GM10248 (cell line): Measurements from ENCODE around the gene FADS3.

Experiments used
- CTCF ChIA-PET: fragments of 300-600 bp; sonication (Branson Sonifier 250); formaldehyde crosslinking; extraction: SDS; loops from one replicate; lab custom pipeline; 2021; ENCODE audit warnings: antibody characterized with exemption; lab: Yijun Ruan, JAX
- POLR2A ChIA-PET: fragments of 350-650 bp; sonication (Branson Sonifier 250); formaldehyde crosslinking; extraction: SDS; loops from one replicate; lab custom pipeline; 2020; ENCODE audit warnings: antibody characterized with exemption; lab: Yijun Ruan, JAX
- DNase-seq: peaks from one replicate; pipeline ENCODE4 v3.0.0; 2012; ENCODE audit errors: extremely low spot score
- CTCF ChIP-seq: IDR thresholded peaks from 2 replicates; pipeline ENCODE4 v1.5.1; 2012; ENCODE audit warnings: mild to moderate bottlenecking, low read depth; ENCODE audit errors: extremely low read depth, missing control alignments, control extremely low read depth

The FADS3 gene

GRCh38 chr11:61911128-61911700, 19.9 kb upstream of the FADS3 start:
- POLR2A ChIA-PET, result no interaction called here
- TF ChIP-seq CTCF, result no peak
- DNase-seq, result no peak
- CTCF ChIA-PET, result interaction anchor here (7.9 kb wide), 1 partner anchor 13 kb away, joined by 80 read pairs; no protein-coding TSS in a partner anchor

- no peak for TF ChIP-seq CTCF
- ChIA-PET CTCF (interaction anchor here (1.2 to 7.9 kb wide), 4 partner anchors 13 to 197 kb away, joined by 6 to 80 read pairs (median 12); no protein-coding TSS in a partner anchor), POLR2A (no interaction called here)
- no peak for DNase-seq
Measured at GRCh38 chr11:61910187-61911127, 19.1 kb upstream of the FADS3 start.

GRCh38 chr11:61908730-61909316, 17.5 kb upstream of the FADS3 start:
- CTCF ChIA-PET, result interaction anchor here (1.2 to 7.9 kb wide), 6 partner anchors 11 to 199 kb away, joined by 4 to 80 read pairs (median 7); no protein-coding TSS in a partner anchor
- POLR2A ChIA-PET, result interaction anchor here (0.6 kb wide), 1 partner anchor 39 kb away, joined by 3 read pairs; no protein-coding TSS in a partner anchor

GRCh38 chr11:61907871-61908729, 16.8 kb upstream of the FADS3 start:
- DNase-seq, result no peak
- no peak for TF ChIP-seq CTCF
- ChIA-PET POLR2A (interaction anchor here (0.6 kb wide), 1 partner anchor 40 kb away, joined by 3 read pairs; no protein-coding TSS in a partner anchor), CTCF (interaction anchor here (0.7 to 7.9 kb wide), 7 partner anchors 10 to 200 kb away, joined by 3 to 80 read pairs (median 4); no protein-coding TSS in a partner anchor)

More at GRCh38 chr11:61908730-61909316, 17.5 kb upstream of the FADS3 start:
- DNase-seq, result no peak
- TF ChIP-seq CTCF, result no peak

GRCh38 chr11:61907282-61907681, 15.9 kb upstream of the FADS3 start:
- ChIA-PET CTCF (interaction anchor here (0.7 to 7.9 kb wide), 5 partner anchors 9 to 201 kb away, joined by 3 to 80 read pairs (median 4); no protein-coding TSS in a partner anchor), POLR2A (no interaction called here)
- no peak for TF ChIP-seq CTCF
- DNase-seq, result no peak
